Stromal cell of bone marrow (primary cell): ENCODE results near the gene LAYN.
A peak's percentile ranks its signal among the peaks of the same experiment; 100 is the strongest.

Source experiments
- DNase-seq: peaks from one replicate; pipeline ENCODE4 v3.0.0-alpha.2; 2012; ENCODE audit warnings: low read depth

The LAYN gene

DNA sequence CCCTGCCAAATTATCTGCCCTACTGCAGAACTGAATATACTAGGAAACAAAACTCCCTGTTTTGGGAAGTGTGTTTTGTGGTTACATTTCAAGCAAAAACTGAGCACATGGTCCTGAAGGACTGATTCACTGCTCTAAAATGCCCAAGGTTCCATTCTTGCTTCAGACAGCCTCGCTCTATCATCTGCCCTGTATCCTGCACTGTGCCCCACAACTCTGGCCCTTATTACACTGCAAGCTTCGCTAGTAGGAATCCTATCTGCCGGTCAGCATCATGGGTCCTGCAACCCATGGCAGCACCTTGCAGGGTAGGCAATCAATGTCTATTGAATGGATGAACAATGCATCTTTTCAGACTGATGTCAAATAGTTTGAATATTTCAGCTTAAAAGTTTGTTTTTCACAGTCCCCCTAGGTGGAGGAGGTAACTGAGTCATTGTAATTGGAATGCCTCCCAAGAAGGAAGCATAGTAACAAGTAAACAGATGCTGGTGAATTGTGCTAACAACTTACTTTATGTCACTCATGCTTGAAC lies 21.3 kb downstream of the LAYN start:
- peak; percentile 57 for DNase-seq

DNA sequence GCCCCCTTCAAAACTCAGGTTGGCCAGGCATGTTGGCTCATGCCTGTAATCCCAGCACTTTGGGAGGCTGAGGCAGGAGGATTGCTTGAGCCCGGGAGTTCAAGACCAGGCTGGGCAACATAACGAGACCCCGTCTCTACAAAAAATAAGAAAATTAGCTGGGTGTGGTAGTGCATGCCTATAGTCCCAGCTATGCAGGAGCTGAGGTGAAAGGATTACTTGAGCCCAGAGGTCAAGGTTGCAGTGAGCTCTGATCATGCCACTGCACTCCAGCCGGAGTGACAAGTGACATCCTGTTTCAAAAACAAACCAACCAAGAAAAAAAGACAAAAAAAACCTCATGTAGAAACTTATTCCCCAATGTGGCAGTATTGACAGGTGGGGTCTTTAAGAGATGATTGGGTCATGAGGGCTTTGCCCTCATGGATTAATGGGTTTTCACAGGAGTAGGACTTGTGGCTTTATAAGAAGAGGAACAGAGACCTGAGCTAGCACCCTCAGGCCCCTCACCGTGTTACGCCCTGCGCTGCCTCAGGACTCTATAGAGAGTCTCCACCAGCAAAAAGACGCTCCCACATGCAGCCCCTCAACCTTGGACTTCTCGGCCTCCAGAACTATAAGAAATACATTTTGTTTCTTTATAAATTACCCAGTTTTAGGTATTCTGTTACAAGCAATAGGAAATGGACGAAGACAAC lies 22.3 kb downstream of the LAYN start:
- DNase-seq: no peak

DNA sequence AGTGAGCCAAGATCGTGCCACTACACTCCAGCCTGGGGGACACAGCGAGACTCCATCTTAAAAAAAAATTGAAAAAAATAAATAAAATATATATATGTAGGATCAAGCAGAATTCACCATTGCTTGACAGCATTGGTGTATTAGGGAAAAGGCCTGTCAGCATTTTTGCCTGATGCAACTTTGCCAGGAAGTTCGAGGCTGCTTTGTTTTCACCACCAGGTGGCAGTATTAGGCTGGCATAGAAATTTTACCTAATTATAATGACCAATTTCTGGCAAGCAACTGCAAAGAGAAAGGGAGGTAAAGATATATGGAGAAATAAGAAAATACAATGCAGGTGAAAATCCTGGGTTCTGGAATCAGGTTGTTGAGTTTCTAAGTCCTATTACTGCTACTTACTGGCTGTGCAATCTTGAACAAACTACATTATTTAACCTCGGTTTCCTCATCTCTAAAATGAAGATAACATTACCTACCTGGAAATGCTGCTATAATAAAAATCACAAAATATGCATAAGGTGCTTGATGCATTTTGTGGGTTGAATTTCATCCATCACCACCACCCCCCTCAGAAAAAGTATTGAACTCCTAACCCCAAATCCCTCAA lies 24.7 kb downstream of the LAYN start:
- DNase-seq: peak; percentile 58

DNA sequence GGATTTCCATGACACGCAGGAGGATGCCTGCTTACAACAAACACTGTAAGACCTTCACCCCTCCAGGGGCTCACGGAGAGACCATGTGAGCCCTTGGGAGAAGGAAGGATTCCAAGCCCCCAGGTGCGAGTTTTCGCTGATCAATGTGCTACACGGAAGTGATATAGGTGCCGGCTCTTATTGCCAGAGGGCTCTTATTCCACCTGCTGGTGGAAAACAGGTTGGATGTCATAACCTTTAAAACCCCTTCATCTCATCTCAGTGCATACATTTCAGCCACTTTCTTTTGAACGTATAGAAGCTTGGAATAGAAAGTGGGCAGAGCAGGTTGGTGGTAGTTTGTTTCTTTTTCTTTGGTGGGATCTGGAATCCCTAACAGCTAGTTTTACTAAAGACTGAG lies 25.8 kb downstream of the LAYN start:
- no peak for DNase-seq

DNA sequence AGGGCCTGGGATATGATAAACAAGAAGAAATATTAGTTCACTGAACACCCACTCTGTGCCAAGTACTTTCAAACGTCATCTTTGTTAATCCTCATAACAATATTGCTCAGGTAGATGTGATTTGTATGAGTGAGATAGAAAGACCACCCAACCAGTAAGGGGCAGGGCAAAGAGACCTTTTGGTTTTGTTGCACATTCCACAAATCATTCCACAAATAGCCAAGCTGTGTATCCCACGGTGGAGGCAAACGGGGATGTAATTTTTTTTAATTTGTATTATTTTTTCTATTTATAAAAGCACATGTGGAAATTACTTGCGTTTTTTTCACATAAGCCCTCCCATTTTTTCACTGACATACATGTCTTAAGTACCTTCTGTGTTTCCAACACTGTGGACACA lies 29.0 kb downstream of the LAYN start:
- DNase-seq: no peak

DNA sequence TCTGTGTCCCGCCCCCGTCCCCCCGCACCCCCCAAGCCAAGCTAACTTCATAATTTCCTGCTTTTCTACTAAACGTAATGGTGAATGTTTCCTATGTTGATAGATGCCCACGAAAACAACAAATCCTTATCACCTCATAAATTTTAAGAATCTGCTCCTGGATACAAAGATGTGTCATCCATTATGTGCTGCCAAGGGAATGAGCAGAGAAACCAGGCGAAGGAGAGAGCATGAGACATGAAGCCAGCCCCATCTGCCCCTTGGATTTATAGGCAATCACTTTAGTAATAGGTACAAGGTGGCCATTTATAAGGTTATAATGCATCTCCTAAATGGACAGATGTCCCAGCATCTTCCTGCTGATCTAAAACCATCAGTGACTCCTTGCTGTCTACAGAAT lies 30.3 kb downstream of the LAYN start:
- DNase-seq: no peak

DNA sequence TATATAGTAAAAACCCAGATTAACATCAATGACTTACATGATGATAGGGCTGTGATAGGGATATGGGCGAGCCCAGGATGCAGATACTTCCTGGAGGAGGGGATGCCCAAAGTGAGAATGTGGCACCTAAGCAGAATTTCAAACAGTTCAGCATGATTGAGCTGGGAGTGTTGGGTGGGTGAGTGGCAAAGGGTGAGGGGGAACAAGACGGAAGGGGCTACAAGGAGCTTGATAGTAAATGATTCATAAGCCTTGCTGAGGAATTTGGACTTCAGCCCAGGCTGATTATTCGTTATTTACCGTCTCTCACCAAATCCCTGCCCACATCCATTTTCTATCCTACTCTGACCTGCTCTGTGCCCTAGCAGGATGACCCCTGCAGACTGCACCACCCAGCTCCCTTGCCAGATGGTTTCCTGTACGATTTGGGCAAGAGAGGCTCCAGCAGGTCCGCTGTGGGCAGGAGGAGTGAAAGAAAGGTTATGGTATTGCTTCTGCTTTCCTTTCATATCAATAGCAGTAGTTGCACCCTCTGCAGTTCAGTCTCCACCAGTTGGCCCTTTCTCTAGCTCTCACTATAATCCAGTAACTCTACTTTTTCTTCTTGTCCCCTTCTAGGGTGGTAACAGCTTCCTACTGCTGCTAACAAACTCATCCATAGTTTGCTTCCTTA lies 31.4 kb downstream of the LAYN start:
- no peak for DNase-seq

DNA sequence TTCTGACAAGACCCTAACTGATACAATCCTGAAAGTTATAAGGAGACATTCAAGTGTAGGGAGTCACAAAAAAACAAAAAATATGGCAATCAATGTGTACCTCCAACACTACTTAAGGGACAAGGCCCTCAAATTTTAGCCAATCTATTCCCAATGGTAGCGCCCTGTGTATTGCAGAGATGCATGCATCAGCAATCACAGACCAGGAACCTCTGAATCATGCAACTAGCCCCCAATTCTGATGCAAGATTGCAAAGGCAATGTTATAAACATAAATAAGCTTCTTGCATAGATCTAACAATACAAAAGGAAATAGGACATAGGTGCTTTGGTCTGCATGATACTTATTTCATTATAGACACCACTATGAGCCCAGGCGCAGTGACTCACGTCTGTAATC lies 32.1 kb downstream of the LAYN start:
- DNase-seq: no peak

DNA sequence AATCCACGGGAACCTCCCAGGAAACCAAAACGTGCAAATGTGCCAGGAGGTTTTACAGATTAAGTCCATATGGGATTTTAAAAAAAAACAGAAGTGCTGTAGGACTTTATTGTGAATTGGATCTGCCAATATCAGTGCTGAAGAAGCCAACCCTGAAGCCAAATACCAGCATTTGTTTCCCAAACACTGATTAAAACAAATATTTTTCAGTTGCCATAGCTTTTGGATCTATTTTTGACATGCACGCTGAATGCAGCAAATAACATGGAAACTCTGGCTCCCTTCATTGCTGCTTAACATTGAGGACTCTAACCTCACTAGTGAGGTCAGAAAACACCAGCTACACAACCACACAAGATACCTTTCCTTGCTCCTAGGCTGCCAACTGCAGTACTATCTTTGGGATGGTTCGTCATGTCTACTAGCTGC lies 33.3 kb downstream of the LAYN start:
- no peak for DNase-seq

DNA sequence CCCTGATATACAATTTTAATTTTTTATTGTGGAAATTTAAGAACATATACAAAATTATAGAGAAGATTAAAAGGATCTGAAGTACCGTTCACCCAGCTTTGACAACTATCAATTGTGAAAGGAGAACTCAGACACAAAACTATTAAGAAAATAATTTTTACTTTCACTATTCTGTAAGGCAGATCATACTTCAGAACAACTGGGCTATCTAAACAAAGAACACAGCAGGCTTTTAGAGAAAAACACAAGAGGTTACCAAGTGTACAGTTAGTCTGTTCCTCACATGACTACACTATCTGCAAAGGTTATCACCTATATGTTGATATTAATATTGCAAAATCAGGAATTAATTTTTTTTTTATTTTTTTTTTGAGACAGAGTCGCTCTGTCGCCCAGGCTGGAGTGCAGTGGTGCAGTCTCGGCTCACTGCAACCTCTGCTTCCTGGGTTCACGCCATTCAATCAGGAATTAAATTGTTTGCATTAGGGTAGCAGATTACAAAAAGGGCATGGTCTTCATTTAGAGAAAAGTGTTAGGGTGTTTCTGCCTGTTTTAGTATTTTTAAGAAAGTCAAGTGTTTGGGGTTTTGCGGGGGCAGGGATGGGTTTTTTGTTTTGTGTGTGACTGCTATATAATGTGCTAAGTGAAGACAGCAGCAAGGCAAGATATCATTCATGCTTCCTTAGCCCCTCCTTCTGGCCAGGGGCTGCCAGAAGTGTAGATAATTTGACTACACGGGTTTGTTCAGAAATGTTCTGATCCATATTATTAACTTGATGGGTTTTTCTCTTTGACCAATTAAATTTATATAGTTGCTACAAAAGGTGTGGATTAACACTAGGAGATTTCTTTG lies 34.1 kb downstream of the LAYN start:
- no peak for DNase-seq

DNA sequence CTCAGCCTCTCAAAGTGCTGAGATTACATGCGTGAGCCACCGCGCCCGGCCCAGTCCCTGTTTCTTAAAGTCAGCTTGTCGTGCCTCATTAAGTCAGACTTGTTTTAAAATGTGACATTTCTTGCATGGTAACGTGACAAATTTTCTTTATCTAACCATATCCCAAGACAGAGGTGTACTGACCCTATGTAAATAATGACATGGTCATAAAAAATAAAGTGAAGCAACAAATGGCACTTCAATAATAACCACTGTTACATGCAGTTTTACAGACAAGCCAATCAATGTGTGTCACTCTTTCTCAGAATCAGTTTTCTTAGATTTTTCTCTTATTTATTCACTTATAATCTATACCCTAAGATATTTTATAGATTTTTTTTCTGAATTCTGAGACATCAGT lies 35.2 kb downstream of the LAYN start:
- no peak for DNase-seq

DNA sequence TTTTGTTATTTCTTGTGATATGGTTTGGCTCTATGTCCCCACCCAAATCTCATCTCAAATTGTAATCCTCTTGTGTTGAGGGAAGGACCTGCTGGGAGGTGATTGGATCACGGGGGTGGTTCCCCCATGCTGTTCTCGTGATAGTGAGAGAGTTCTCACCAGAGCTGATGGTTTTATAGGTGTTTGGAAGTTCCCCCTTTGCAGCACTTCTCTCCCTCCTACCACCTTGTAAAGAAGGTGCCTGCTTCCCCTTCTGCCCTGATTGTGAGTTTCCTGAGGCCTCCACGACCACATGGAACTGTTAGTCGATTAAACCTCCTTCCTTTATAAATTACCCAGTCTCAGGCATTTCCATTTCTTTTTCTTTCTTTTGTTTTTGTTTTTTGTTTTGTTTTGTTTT lies 37.3 kb downstream of the LAYN start:
- no peak for DNase-seq

DNA sequence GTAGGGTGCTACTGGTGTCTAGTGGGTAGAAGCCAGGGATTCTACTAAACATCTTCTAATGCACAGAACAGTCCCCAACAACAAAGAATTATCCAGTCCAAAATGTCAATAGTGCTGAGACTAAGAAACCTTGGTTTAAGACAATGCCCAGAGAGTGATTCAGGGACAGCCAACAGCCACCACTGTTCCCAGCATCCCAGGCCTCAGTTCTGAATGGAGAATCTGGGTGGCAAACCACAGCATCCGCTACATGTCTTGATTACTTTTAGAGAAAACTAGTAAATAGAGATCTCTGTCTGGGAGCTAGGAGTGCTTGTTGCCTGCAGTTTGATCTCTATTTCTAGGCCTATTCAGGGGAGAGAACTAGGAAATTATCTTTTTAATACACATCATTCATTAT lies 40.8 kb downstream of the LAYN start:
- DNase-seq: no peak

DNA sequence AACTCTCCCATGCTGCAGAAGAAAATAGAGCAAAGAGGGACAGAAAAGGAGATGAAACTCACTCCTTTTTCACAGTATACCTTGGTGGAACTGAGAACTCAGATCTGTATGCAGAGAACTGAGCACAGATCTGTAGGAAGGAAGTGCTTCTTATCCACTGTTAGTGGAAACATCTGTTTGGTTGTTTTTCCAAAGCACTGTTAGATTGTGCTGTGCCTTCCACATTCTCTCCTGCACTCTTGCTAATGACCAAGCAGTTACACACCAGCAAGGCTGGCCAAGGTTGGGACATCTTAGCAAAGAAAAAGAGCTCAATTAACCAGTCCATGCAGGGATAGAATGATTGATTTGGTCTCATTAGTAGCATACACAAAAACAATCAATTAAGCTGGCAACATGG lies 41.6 kb downstream of the LAYN start:
- no peak for DNase-seq

DNA sequence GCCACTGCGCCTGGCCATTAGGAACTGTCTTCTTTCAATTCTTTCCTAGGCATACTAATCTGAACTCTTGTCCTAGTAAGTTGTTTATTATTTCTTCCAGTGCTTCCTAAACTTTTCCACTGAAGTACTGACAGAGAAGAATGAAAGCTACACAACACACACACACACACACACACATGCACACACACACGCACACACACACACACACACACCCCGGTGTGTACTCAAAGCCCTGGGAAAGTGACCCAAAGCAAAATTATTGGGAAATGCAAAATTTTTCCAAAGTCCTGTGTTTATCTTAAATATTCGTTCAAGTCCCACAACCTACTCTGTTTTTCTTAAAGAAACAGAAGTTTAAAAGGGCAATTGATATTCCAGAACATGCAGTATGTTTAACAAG lies 42.4 kb downstream of the LAYN start:
- DNase-seq: no peak

DNA sequence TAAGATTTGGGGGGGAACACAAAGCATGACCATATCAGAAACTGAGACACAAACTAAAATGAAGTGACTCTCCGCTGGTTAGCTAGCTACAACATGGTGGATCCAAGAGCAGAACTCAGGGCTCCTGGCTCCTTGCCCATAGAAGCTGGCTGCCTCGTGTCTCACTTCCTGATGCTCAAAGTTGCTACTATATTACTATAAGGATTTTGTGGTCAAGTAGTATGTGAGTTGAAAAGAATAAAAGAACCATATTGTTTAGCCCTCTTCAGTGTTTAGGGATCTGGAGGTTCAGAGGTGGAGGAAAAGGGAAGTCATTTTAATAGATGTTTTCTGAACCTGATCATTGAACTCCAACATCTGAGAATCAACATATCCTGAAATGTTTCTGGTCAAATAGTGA lies 44.9 kb downstream of the LAYN start:
- no peak for DNase-seq

DNA sequence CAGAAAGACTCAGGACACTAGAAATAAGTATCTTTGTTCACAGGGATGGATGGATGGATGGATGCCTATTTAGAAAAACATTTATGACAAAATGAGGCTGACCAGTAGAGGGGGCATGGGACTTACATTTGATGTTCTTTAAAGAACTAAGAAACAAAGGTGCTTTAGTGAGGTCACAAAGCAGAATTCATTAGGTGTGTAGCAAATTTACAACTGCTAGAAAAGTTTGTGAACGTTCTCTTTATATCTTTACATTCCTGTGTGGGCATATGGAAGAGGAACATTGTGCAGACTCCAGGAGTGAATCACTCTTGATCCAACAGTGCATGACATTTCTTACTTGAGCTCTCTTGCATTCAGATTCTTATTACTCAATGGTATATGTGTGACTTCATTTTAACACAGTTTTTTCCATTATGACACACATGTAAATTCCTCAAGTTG lies 45.9 kb downstream of the LAYN start:
- no peak for DNase-seq

DNA sequence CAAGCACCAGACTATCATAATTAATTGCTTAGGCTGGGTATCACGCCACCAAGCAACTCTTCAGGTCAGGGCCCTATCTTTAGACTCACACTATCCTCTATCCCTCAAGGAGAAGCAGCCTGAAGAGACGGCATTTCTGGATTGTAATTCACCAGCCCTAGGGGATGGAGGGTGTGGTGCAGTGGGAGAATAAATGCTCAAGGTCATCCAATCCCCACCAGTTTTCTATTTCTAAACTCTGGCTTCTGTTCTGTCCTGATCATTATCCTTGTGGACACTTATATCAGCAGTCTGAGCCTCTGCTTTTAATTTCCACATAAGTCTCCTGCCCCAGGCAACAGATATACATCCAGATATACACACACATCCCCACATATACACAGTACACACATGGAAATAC lies 48.6 kb downstream of the LAYN start:
- DNase-seq: no peak

DNA sequence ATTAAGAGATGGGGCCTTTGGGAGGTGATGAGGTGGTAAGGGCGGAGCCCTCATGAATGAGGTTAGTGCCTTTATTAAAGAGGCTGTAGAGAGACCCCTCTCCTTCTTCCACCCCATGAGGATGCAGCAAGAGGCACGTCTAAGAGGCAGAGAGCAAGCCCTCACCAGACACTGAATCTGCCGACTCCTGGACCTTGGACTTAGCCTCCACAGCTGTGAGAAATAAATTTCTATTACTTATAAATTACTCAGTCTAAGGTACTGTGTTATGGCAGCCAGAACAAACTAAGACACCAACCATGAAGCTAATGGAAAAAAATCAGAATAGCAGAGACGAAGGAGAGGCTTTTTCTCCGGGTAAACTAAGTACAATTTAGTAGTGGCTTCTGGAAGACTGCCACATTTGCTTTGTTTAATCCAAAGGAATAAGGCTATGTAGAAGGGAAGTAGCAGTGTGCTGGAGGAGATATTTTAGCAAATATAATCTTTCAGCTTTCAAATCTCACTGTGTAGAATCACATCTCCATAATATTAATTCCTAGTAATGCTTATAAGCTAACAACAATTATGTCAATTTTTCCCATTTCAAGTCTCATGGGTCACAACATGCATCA lies 49.5 kb downstream of the LAYN start:
- no peak for DNase-seq

DNA sequence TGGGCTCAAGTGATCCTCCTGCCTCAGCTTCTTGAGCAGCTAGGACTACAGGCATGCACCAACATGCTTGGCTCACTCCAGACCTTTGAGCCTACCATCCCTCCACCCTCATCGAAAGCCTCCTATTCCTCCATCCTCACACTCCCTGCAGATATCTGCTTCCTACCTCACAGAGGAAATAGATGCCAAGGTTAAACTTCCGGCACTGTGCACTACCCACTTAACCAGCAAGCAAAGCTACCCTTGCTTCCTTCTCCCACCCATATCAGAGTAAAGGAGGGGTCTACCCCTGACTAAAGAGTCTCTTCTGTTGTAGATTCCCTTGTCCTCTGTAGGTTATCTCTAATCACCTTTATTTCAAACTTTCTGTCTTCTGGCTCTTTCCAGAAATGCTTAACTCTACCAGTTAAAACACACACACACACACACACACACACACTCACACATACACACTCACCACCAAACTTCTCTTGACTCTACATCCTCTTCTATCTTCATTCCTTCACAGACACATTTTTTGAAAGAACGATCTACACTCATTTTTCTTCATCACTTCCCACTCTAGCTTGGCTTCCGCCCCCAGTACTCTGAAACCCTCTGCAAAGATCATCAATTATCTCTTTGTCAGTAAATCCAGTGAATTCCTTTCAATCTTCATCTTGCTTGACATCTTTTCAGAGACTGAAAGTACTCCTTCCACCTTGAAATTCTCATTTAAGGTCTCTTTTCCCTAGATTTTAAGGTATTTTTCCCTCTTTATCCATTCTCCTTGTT lies 50.9 kb downstream of the LAYN start:
- no peak for DNase-seq

DNA sequence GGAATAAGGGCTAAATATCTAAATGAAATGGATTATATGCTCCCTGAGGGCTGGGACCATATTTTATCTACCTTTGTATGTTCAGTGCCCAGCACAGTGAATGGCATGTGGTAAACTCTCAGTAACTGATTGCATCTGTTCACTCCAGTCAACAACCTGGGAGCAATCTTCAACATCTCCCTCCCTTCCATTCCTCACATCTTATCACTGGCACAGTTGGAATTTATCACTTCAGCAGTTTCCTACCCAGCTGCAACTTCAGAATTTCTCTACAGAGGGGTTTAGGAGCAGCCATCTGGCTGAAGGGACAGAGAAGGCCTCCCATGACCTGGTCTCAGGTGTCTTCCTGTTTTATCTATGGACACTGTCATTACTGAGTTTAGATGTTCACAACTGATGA lies 52.0 kb downstream of the LAYN start:
- DNase-seq: no peak
